Right atrium auricular region (tissue), 2 donors: ENCODE measurements around the gene POTEF. TPM values are rescaled to one million over a fixed set of nuclear protein-coding genes. Genes with fewer than 3 reads are reported as not detected.
"Not testable (repeated sequence)": the region's sequence is repeated elsewhere in the genome, so short reads cannot be mapped to it uniquely, and the experiment has no call there.

ENCODE experiments used
- DNase-seq: peaks from one replicate; pipeline ENCODE4 v3.0.0-alpha.2; 2019; ENCODE audit warnings: low spot score
- H3K27ac ChIP-seq, 2 donors: fragments of 200-600 bp; sonication (generic); 1 replicate in 1 of 2; 2 replicates in 1 of 2; pipeline ENCODE4 v1.5.1; 2016 to 2019
- H3K27me3 ChIP-seq, 2 donors: fragments of 200-600 bp; sonication (generic); one replicate each; pipeline versions ENCODE4 v1.5.1 to v1.6.0; 2017 to 2019
- H3K36me3 ChIP-seq: fragments of 200-600 bp; sonication (generic); one replicate; pipeline ENCODE4 v1.5.1; 2016
- H3K4me1 ChIP-seq, 2 donors: fragments of 200-600 bp; sonication (generic); one replicate each; pipeline versions ENCODE4 v1.5.1 to v1.6.0; 2017 to 2019
- H3K4me3 ChIP-seq, 2 donors: fragments of 200-600 bp; sonication (generic); 1 replicate in 1 of 2; 2 replicates in 1 of 2; pipeline ENCODE4 v1.5.1; 2017 to 2019; ENCODE audit warnings: mild to moderate bottlenecking in 1 of 2, moderate library complexity in 1 of 2
- H3K9me3 ChIP-seq, 2 donors: fragments of 200-600 bp; sonication (generic); one replicate each; pipeline ENCODE4 v1.5.1; 2019
- total RNA-seq, 2 donors: library from RNA; depleted of rRNA; stranded (reverse); fragments of >200 nt; gene quantifications; one replicate each; pipeline ENCODE4 v1.1.0, GENCODE V29; 2016
- TF ChIP-seq, protein P1 (sequence below), 2 donors: fragments of 200-600 bp; sonication (generic); IDR thresholded peaks; one replicate each; pipeline ENCODE4 v1.5.1; 2019; ENCODE audit warnings: antibody characterized with exemption in 2 of 2

The POTEF gene
- total RNA-seq, 2 donors from 2014 or later = 0.47 TPM; not detected in 1

DNA sequence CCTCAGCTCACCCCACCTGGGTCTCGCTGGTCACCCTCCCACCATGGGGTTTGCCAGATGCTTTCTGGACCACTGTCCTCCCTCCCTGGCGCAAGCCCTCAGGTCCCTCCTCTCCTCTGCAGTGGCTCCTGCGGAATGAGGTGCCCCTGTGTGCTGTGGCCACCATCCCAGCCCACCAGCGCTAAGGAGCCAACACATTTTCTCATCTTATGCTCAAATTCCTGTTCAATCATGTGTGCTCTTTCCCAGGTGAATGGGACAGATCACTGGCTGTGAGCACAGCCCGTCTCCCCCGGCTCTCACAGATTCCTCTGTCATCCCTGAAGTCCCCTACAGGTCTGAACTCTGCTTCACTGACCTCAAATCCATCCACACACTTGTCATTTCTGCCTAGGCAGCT is 31.1 kb upstream of the POTEF start:
- TF ChIP-seq, protein P1, sequence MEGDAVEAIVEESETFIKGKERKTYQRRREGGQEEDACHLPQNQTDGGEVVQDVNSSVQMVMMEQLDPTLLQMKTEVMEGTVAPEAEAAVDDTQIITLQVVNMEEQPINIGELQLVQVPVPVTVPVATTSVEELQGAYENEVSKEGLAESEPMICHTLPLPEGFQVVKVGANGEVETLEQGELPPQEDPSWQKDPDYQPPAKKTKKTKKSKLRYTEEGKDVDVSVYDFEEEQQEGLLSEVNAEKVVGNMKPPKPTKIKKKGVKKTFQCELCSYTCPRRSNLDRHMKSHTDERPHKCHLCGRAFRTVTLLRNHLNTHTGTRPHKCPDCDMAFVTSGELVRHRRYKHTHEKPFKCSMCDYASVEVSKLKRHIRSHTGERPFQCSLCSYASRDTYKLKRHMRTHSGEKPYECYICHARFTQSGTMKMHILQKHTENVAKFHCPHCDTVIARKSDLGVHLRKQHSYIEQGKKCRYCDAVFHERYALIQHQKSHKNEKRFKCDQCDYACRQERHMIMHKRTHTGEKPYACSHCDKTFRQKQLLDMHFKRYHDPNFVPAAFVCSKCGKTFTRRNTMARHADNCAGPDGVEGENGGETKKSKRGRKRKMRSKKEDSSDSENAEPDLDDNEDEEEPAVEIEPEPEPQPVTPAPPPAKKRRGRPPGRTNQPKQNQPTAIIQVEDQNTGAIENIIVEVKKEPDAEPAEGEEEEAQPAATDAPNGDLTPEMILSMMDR (IDR thresholded peaks at IDR 0.05) = no peak
- H3K4me3 ChIP-seq = no peak overlapping the region
- no peaks in the 10 kb centered on the region for H3K9me3 ChIP-seq
- H3K36me3 ChIP-seq = peaks cover 16% of the 10 kb centered on the region
- no peaks in the 10 kb centered on the region for H3K27me3 ChIP-seq
- DNase-seq = no peak
- H3K4me1 ChIP-seq = peaks cover 0 to 8% of the 10 kb centered on the region in 2 donors
- H3K27ac ChIP-seq = peak overlapping the region in 1 of 2 donors; percentile 46

DNA sequence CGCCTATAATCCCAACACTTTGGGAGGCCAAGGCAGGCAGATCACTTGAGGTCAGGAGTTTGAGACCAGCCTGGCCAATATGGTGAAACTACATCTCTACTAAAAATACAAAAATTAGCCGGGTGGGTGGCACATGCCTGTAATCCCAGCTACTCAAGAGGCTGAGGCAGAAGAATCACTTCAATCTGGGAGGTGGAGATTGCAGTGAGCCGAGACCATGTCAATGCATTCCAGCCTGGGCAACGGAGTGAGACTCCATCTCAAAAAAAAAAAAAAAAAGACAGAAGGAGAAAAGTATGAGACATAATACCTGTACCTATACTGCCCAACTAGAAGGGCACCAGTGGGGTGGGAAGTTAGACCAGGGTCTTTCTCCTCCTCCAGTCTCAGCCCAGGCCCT is 30.4 kb upstream of the POTEF start:
- not testable (repeated sequence) for H3K4me1 ChIP-seq, H3K27me3 ChIP-seq, H3K4me3 ChIP-seq, DNase-seq, H3K36me3 ChIP-seq, H3K9me3 ChIP-seq, H3K27ac ChIP-seq

DNA sequence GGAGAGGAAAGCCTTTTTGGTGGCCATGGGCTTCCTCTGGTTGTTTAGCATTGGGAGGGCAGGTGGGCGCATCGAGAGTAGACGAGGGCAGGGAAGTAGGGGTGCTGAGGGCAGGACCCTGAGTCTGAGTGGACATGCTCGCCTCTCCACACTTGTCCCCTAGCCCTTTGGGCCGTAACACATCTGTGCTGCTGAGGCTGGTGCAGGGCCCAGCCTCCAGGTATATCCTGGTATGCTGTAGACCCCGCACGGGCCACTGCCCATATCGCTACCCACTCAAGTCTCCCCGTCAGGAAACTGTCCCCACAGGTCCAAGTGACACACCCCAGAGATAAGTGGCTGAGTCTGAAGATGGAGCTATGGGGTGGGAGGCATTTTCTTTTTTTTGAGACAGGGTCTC is 29.6 kb upstream of the POTEF start:
- peaks cover 2% of the 10 kb centered on the region for H3K36me3 ChIP-seq
- no peaks in the 10 kb centered on the region for H3K9me3 ChIP-seq
- peaks cover 0 to 8% of the 10 kb centered on the region in 2 donors for H3K4me1 ChIP-seq
- H3K27ac ChIP-seq = no peak overlapping the region
- H3K27me3 ChIP-seq = no peaks in the 10 kb centered on the region
- TF ChIP-seq, protein P1 (IDR thresholded peaks at IDR 0.05) = no peak
- no peak overlapping the region for H3K4me3 ChIP-seq
- no peak for DNase-seq

DNA sequence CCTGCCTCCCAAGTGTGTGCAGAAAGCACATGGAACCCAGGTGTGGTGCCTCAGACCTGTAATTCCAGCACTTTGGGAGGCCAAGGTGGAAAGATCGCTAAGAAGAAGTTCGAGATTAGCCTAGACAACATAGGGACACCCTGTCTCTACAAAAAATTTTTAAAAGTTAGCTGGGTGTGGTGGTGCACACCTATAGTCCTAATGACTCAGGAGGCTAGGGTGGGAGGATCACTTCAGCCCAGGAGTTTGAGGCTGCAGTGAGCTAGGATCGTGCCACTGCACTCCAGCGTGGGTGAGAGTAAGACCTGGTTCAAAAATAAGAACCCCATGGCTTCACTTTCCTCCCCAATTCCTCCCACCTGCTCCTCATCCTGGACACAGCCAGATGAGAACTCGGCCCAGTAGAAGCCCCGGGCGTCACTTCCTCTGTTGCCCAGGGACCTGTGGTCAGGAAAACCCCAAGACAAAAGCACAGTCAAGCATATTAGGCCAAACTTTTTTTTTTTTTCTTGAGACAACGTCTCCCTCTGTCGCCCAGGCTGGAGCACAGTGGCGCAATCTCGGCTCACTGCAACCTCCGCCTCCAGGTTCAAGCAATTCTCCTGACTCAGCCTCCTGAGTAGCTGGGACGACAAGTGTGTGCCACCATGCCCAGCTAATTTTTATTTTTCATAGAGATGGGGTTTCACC is 28.9 kb upstream of the POTEF start:
- H3K36me3 ChIP-seq, DNase-seq, H3K27ac ChIP-seq, H3K4me3 ChIP-seq, H3K9me3 ChIP-seq, H3K27me3 ChIP-seq, H3K4me1 ChIP-seq: not testable (repeated sequence)

DNA sequence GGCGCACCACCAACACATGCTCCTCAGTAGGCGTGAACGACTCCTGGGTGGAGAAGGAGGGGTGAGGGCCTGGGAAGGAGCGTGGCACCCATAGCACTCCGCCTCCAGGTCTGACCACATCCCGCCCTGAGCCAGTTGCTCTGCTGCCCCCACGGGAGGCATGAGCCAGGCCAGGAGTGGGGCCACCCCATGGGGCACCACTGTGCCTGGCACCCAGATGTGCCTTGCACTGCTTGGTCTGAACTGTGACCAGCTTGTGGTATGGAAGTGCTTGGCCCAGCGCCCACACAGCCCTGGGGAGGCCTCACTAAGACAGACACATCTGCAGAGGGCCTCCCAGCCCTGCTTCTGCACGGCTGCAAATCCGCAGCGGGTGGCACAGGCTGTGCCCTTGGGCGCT is 28.3 kb upstream of the POTEF start:
- not testable (repeated sequence) for H3K27ac ChIP-seq, DNase-seq, H3K36me3 ChIP-seq, H3K4me1 ChIP-seq, H3K4me3 ChIP-seq, H3K27me3 ChIP-seq, H3K9me3 ChIP-seq

DNA sequence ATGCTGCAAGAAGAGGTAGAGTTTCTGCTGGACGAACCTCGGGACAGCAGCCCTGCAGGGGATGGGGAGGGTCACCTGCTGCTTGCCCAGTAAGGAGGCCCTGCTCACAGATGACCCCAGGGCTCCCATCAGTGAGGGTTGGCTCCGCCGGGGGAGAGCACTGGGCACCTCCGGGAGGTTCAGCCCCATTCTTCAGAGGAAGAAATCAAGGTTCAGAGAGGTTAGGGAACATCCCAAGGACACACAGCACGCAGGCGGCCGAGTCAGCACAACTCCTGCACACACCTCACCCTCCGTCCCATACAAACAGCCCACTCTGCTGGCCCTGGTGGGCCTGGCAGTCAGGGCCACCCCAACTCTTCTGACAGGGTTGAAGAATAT is 27.6 kb upstream of the POTEF start:
- Histone ChIP-seq H3K27ac (no peak overlapping the region), H3K4me1 (peaks cover 0 to 8% of the 10 kb centered on the region in 2 donors), H3K36me3 (peaks cover 13% of the 10 kb centered on the region), H3K27me3 (no peaks in the 10 kb centered on the region), H3K4me3 (no peak overlapping the region), H3K9me3 (no peaks in the 10 kb centered on the region)
- DNase-seq = no peak
- TF ChIP-seq, protein P1 (IDR thresholded peaks at IDR 0.05) = no peak

DNA sequence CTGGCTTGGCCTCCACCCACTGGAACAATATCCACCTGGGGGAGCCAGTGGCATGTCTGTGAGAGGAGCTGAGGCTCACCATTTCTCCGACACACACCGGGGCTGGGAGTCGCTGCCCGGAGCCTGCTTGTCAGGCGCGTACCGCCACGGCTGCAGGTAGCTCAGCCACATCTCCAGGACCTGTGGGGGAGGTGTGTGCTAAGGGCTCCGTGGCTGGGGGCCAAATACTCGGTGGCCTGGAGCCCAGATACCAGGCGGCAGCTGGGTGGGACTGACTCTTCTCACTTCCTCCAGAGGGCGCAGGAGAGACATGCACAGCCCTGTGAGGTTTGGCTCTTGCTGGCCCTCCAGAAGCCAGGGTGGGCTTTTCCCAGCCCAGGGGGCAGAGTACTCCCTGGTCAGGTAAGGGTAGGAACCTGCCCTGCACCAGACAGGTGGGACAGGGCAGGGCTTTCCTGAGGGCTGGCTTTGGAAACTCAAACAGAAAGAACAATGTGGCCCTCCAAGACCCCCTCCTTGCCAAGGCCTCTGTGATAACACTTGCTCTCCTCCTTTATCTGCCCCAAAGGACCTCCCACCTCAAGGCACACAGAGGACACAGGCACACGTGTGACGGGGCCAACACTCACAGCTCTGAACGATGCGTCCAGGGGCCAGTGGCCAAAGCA is 27.1 kb upstream of the POTEF start:
- not testable (repeated sequence) for H3K27me3 ChIP-seq, H3K4me3 ChIP-seq, H3K4me1 ChIP-seq, DNase-seq, H3K27ac ChIP-seq, H3K9me3 ChIP-seq
- TF ChIP-seq, protein P1 (IDR thresholded peaks at IDR 0.05) = peak; percentile 60 to 70
- peaks cover 13% of the 10 kb centered on the region for H3K36me3 ChIP-seq
